SH-SY5Y (cell line): ENCODE data around the gene C5orf15.

Experiments used
- GATA2 ChIP-seq: IDR thresholded peaks from 2 replicates; pipeline ENCODE4 v1.6.1; 2011; ENCODE audit warnings: mild to moderate bottlenecking, low read depth, low read length
- GATA3 ChIP-seq: IDR thresholded peaks from 2 replicates; pipeline ENCODE4 v1.6.1; 2011; ENCODE audit warnings: low read depth, mild to moderate bottlenecking, low read length, moderate library complexity

- TF ChIP-seq GATA2 (no peak), GATA3 (no peak)
Observed at GRCh38 chr5:133957591-133957990, 10.8 kb downstream of the C5orf15 start.
